GM12878 (cell line): Measurements from ENCODE around the gene WDFY4. TPM values are rescaled to one million over a fixed set of nuclear protein-coding genes. Genes with fewer than 3 reads are reported as not detected.

Source experiments
- ATAC-seq: fragments of 200-7000 bp; cut with Tn5 transposase; 3 replicates; pipeline ENCODE4 v1.9.1; 2020; ENCODE audit warnings: mild to moderate bottlenecking, moderate library complexity
- BruUV-seq: library from RNA; stranded (reverse); fragments of 400-500 nt; replicated peaks from 2 replicates; lab custom pipeline; 2021; lab: Mats Ljungman, UMichigan
- CTCF ChIA-PET: fragments of 300-600 bp; sonication (Branson Sonifier 250); formaldehyde crosslinking; extraction: SDS; loops from one replicate; lab custom pipeline; 2021; ENCODE audit warnings: inconsistent platforms; lab: Yijun Ruan, JAX
- POLR2A ChIA-PET: fragments of 350-600 bp; formaldehyde crosslinking; extraction: SDS; loops from one replicate; lab custom pipeline; 2021; ENCODE audit warnings: inconsistent platforms; lab: Charles Lee
- RAD21 ChIA-PET: fragments of 300-600 bp; sonication (Branson Sonifier 250); formaldehyde crosslinking; loops from one replicate; lab custom pipeline; 2023; ENCODE audit warnings: antibody characterized with exemption; ENCODE audit not compliant: unreplicated experiment; lab: Charles Lee
- SMC1A ChIA-PET: fragments of 300-600 bp; sonication (Branson Sonifier 250); formaldehyde crosslinking; loops from one replicate; lab custom pipeline; 2023; ENCODE audit not compliant: unreplicated experiment, uncharacterized antibody; lab: Charles Lee
- DNase-seq: peaks from one replicate; pipeline ENCODE4 v3.0.0-alpha.2; 2011; ENCODE audit warnings: low read depth, low spot score
- FAIRE-seq: peaks from 3 replicates; lab custom pipeline; 2011; peaks lifted over from hg19 to GRCh38; lab: Jason Lieb, UNC
- H2AFZ ChIP-seq: 2 replicates; pipeline ENCODE4 v1.6.0; 2011; ENCODE audit warnings: low read depth, low read length, control low read depth; ENCODE audit not compliant: control insufficient read depth
- H3K27ac ChIP-seq: 2 replicates; pipeline ENCODE4 v1.5.1; 2011; ENCODE audit warnings: control low read depth; ENCODE audit not compliant: control insufficient read depth, insufficient read depth
- H3K27me3 ChIP-seq, 2 experiments: replicated peaks in 1 of 2; 2 replicates each; pipeline versions ENCODE4 v1.6.0 to v1.6.1; 2011; ENCODE audit warnings: low read length in 1 of 2; ENCODE audit not compliant: control insufficient read depth in 2 of 2, insufficient read depth in 2 of 2
- H3K36me3 ChIP-seq, 2 experiments: 2 replicates each; pipeline ENCODE4 v1.5.1; 2011; ENCODE audit warnings: low read length in 1 of 2; ENCODE audit not compliant: control insufficient read depth in 2 of 2, insufficient read depth in 2 of 2
- H3K4me1 ChIP-seq: 2 replicates; pipeline ENCODE4 v1.6.1; 2011; ENCODE audit warnings: mild to moderate bottlenecking, low read length, moderate library complexity, mixed read lengths; ENCODE audit not compliant: control insufficient read depth, insufficient read depth
- H3K4me2 ChIP-seq: 2 replicates; pipeline ENCODE4 v1.6.0; 2011; ENCODE audit warnings: control low read depth; ENCODE audit not compliant: control insufficient read depth, insufficient read depth
- H3K4me3 ChIP-seq: fragments of 200-600 bp; sonication (generic); 2 replicates; pipeline ENCODE4 v1.5.1; 2016
- H3K79me2 ChIP-seq: 2 replicates; pipeline ENCODE4 v1.6.0; 2011; ENCODE audit warnings: low read length; ENCODE audit not compliant: control insufficient read depth, insufficient read depth
- H3K9ac ChIP-seq: 2 replicates; pipeline ENCODE4 v1.8.0; 2011; ENCODE audit warnings: low read length, control low read depth, mixed read lengths; ENCODE audit not compliant: control insufficient read depth, insufficient read depth
- H3K9me3 ChIP-seq: replicated peaks from 3 replicates; pipeline ENCODE4 v1.5.1; 2011; ENCODE audit warnings: mild to moderate bottlenecking, low read length; ENCODE audit not compliant: control insufficient read depth, insufficient read depth
- H4K20me1 ChIP-seq: 2 replicates; pipeline ENCODE4 v1.6.0; 2011; ENCODE audit not compliant: control insufficient read depth, insufficient read depth
- ATF7 ChIP-seq: fragments of 450-650 bp; IDR thresholded peaks from 2 replicates; pipeline ENCODE4 v1.6.1; 2016; ENCODE audit warnings: low read depth, mild to moderate bottlenecking
- BMI1 ChIP-seq: fragments of 450-650 bp; IDR thresholded peaks from 2 replicates; pipeline ENCODE4 v1.6.1; 2016; ENCODE audit warnings: mild to moderate bottlenecking, moderate library complexity, borderline replicate concordance
- CTCF ChIP-seq, 3 experiments: IDR thresholded peaks in 2 of 3; conservative IDR thresholded peaks in 1 of 3; 2 replicates each; pipeline ENCODE4 v1.5.1; 2011; ENCODE audit warnings: low read depth in 3 of 3, low read length in 3 of 3, mild to moderate bottlenecking in 3 of 3, control low read depth in 2 of 3, moderate library complexity in 2 of 3, inconsistent platforms in 1 of 3, mixed read lengths in 1 of 3; ENCODE audit not compliant: control insufficient read depth in 2 of 3, insufficient read depth in 1 of 3; ENCODE audit errors: extremely low read depth in 1 of 3
- ETV6 ChIP-seq, 2 experiments: fragments of 450-650 bp in 1 of 2; IDR thresholded peaks in 1 of 2; conservative IDR thresholded peaks in 1 of 2; 2 replicates each; pipeline ENCODE4 v1.6.1; 2014; ENCODE audit warnings: antibody characterized with exemption in 1 of 2, borderline replicate concordance in 1 of 2, low read depth in 1 of 2, mild to moderate bottlenecking in 1 of 2, moderate library complexity in 1 of 2
- HCFC1 ChIP-seq: fragments of 150-350 bp; IDR thresholded peaks from 2 replicates; pipeline ENCODE4 v1.6.1; 2014; ENCODE audit warnings: low read length
- IRF5 ChIP-seq: fragments of 450-650 bp; IDR thresholded peaks from 2 replicates; pipeline ENCODE4 v1.6.1; 2017; ENCODE audit warnings: borderline replicate concordance
- JUND ChIP-seq: IDR thresholded peaks from 2 replicates; pipeline ENCODE4 v1.6.1; 2012; ENCODE audit warnings: low read depth, mild to moderate bottlenecking, low read length, improper control_type of control experiment, moderate library complexity
- NR2F1 ChIP-seq: fragments of 450-650 bp; conservative IDR thresholded peaks from 2 replicates; pipeline ENCODE4 v1.6.1; 2017; ENCODE audit warnings: mild to moderate bottlenecking
- PAX5 ChIP-seq: IDR thresholded peaks from 2 replicates; pipeline ENCODE4 v1.6.1; 2011; ENCODE audit warnings: low read depth, low read length, borderline replicate concordance
- RAD21 ChIP-seq: IDR thresholded peaks from 2 replicates; pipeline ENCODE4 v1.6.1; 2011; ENCODE audit warnings: mild to moderate bottlenecking, low read depth, low read length, moderate library complexity; ENCODE audit not compliant: insufficient read depth
- RUNX3 ChIP-seq: IDR thresholded peaks from 2 replicates; pipeline ENCODE4 v1.6.1; 2012; ENCODE audit warnings: low read length, inconsistent platforms
- SMAD1 ChIP-seq: fragments of 450-650 bp; IDR thresholded peaks from 2 replicates; pipeline ENCODE4 v1.6.1; 2018; ENCODE audit warnings: mild to moderate bottlenecking, low read depth; ENCODE audit not compliant: partially characterized antibody
- SMC3 ChIP-seq: IDR thresholded peaks from 2 replicates; pipeline ENCODE4 v1.6.1; 2011; ENCODE audit warnings: low read length, improper control_type of control experiment, borderline replicate concordance
- SPI1 ChIP-seq: IDR thresholded peaks from 2 replicates; pipeline ENCODE4 v1.6.1; 2011; ENCODE audit warnings: low read depth, mild to moderate bottlenecking, low read length, moderate library complexity, borderline replicate concordance; ENCODE audit not compliant: insufficient read depth
- STAT3 ChIP-seq: IDR thresholded peaks from 2 replicates; pipeline ENCODE4 v1.6.1; 2011; ENCODE audit warnings: low read depth, low read length, improper control_type of control experiment
- TCF12 ChIP-seq: IDR thresholded peaks from 2 replicates; pipeline ENCODE4 v1.6.1; 2011; ENCODE audit warnings: low read depth, mild to moderate bottlenecking, low read length
- ZBTB33 ChIP-seq: fragments of 450-650 bp; IDR thresholded peaks from 2 replicates; pipeline ENCODE4 v1.6.1; 2017; ENCODE audit warnings: mild to moderate bottlenecking
- WGBS: methylation state at CpG from one replicate; pipeline ENCODE4 v1.1.6; 2016; ENCODE audit warnings: low lambda C conversion rate; ENCODE audit not compliant: insufficient replicate concordance, insufficient coverage; ENCODE audit errors: missing lambda C conversion rate; 5-methylcytosine and 5-hydroxymethylcytosine counted together
- in situ Hi-C: fragments of 300-500 bp; cut with MboI; formaldehyde crosslinking; loops from 9 replicates; pipeline ENCODE4 v1.14.3; 2018; ENCODE audit warnings: mixed read lengths
- intact Hi-C: fragments of 100-400 bp; cut with micrococcal nuclease; formaldehyde crosslinking; loops from one replicate; pipeline ENCODE4 v1.14.2; 2022; ENCODE audit not compliant: unreplicated experiment
- polyA plus RNA-seq, 11 experiments: library from polyadenylated mRNA; depleted of rRNA in 4 of 11; unstranded in 6 of 11; stranded (reverse) in 5 of 11; fragments of >200 nt; fragmentation: Nextera tagmentation in 4 of 11; fragmentation: Illumina TruSeq in 1 of 11; extraction: Ambion mirVana in 4 of 11; extraction: Trizol in 1 of 11; gene quantifications; 1 replicate in 1 of 11; 2 replicates in 10 of 11; pipeline versions ENCODE4 v1.2.1 to v1.2.3, GENCODE V29; 2011 to 2016; ENCODE audit warnings: inconsistent platforms in 2 of 11, missing spikeins in 2 of 11, low read depth in 1 of 11
- total RNA-seq, 4 experiments: library from RNA; depleted of rRNA in 3 of 4; stranded (reverse); fragments of >200 nt in 3 of 4; fragmentation: Illumina TruSeq in 1 of 4; extraction: Trizol in 1 of 4; gene quantifications; 2 replicates each; pipeline versions ENCODE4 v1.2.1 to v1.2.3, GENCODE V29; 2013 to 2021

The WDFY4 gene
- total and polyA plus RNA-seq, 10 of the 15 experiments (the other 5 are each of a cell fraction or from before 2014, with no cell fraction given) = 13.5 to 132 (median 47.3) TPM

- TF ChIP-seq IRF5 (no peak), JUND (no peak), SMAD1 (no peak), RUNX3 (no peak), BMI1 (no peak), ETV6 (conservative IDR thresholded peaks at IDR 0.05 in 1 of 2, IDR thresholded peaks at IDR 0.05 in 1 of 2; ENCODE audit: borderline replicate concordance in 1 of 2, low read depth in 1 of 2) (no peak), SPI1 (no peak), ATF7 (no peak)
- TF ChIP-seq, all 136 proteins: peak for 0
These were observed 293.6 kb downstream of the WDFY4 start (continued) for GRCh38 chr10:48978318-48978717.

- ChIA-PET POLR2A (interaction anchor here (0.5 kb wide), 1 partner anchor 45 kb away, joined by 4 read pairs; no protein-coding TSS in a partner anchor), RAD21 (interaction anchor here (1.4 to 1.6 kb wide), 2 partner anchors 324 to 426 kb away, joined by 3 to 5 read pairs; no protein-coding TSS in a partner anchor), SMC1A (interaction anchor here (1.1 kb wide), 1 partner anchor 541 kb away, joined by 3 read pairs; no protein-coding TSS in a partner anchor), CTCF (interaction anchor here (1.1 to 2.3 kb wide), 4 partner anchors 8 to 530 kb away, joined by 3 to 6 read pairs (median 4); no protein-coding TSS in a partner anchor)
- Histone ChIP-seq H3K27ac (no peak overlapping the region), H3K4me3 (no peak overlapping the region), H3K9ac (no peak overlapping the region), H4K20me1 (no peaks in the 10 kb centered on the region), H3K4me2 (no peak overlapping the region), H3K79me2 (no peaks in the 10 kb centered on the region), H3K9me3 (no peaks in the 10 kb centered on the region), H3K4me1 (no peaks in the 10 kb centered on the region), H3K27me3 (no peaks in the 10 kb centered on the region), H3K36me3 (peaks cover 20 to 23% of the 10 kb centered on the region in 2 experiments; a peak in 3 of 4 replicates), H2AFZ (no peak overlapping the region)
- no TSS peak for BruUV-seq
- FAIRE-seq (peak; percentile 52), ATAC-seq (peak; percentile 88), DNase-seq (no peak)
- 64% methylated on average over 12 of the region's 12 CpGs for WGBS
- TF ChIP-seq ATF7 (no peak), HCFC1 (no peak), SMC3 (peak; percentile 72), STAT3 (no peak), ZBTB33 (peak; percentile 97), TCF12 (0 out of 2 replicates have a peak, but pooled peaks have one; percentile 30), NR2F1 (0 out of 2 replicates have a peak, but pooled peaks have one; percentile 30), CTCF (IDR thresholded peaks at IDR 0.05 in 2 of 3, conservative IDR thresholded peaks at IDR 0.05 in 1 of 3; ENCODE audit: control insufficient read depth in 2 of 3, extremely low read depth in 1 of 3, insufficient read depth in 1 of 3, low read depth in 3 of 3, low read length in 3 of 3) (peak; percentile 70 to 81 (median 80)), RAD21 (peak; percentile 67), PAX5 (peak; percentile 69; the same call in 1 of the 2 replicates)
- in situ Hi-C loops = no loop called here
- intact Hi-C loops = loop anchor here (1.0 to 10.0 kb wide), 4 partner anchors 183 to 537 kb away; no protein-coding TSS in a partner anchor
These were observed 296.7 kb downstream of the WDFY4 start for GRCh38 chr10:48981310-48981907.
